NCI-H128 (cell line): ENCODE results near the gene CD300H.
"Not testable (repeated sequence)": the region's sequence is repeated elsewhere in the genome, so short reads cannot be mapped to it uniquely, and the experiment has no call there.

ENCODE experiments used
- DNase-seq: peaks from one replicate; lab custom pipeline; 2025; ENCODE audit not compliant: unreplicated experiment; lab: John Stamatoyannopoulos, UW

Gene CD300H

DNA sequence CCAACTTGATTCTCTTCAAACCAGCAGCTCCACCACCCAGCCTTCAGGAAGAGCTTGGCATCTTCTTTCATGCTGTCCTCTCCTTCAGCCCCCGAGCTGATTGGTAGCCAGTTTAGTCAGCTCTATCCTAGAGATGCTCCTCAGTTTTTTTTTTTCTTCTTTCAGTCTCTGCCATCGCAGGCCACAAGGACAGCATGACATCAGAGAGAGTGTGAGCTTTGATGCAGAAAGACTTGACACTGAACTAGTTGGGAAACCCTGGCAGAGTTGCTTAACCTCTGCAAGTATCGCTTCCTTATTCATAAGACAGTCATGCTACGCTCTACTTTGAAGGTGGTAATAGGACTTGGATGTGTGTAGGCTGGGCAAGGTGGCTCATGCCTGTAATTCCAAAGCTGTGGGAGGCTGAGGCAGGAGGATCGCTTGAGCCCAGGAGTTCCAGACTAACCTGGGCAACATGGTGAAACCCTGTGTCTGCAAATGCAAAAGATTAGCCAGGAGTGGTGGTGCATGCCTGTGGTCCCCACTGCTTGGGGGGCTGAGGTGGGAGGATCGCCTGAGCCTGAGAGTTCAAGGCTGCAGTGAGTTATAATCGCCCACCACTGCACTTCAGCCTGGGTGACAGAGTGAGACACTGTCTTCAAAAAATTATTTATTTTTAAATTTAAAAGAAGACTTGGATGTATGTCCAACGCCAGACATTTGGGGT lies 38.7 kb downstream of the CD300H start:
- DNase-seq, result no peak

DNA sequence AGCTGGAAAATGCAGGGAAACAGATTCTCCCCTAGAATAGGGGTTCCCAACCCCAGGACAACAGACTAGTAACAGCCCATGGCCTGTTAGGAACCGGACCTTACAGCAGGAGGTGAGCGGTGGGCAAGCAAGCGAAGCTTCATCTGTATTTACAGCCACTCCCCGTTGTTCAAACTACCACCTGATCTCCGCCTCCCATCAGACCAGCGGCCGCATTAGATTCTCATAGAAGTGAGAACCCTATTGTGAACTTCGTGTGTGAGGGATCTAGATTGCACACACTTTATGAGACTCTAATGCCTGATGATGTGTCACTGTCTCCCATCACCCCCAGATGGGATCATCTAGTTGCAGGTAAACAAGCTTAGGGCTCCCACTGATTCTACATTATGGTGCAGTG lies 39.6 kb downstream of the CD300H start:
- DNase-seq, result no peak

DNA sequence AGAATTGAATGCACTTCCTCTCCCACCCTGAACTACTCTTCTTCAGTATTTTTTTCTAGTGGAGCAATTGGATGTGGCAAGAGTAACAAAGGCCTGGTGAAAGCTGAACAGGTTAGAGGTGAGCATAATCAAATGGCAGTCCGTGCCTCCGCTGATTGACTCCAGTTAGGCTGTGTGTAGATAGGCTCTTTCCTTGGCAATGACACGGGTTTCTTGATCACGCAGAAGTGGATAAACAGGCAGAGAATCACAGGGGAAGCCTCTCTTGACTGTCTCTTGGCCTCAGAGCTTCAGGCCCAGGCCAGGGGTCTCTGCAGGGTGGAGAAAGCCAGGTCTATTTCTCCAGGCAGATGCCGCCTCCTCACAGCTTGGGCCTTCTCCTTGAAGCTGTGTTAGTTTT lies 40.2 kb downstream of the CD300H start:
- no peak for DNase-seq

DNA sequence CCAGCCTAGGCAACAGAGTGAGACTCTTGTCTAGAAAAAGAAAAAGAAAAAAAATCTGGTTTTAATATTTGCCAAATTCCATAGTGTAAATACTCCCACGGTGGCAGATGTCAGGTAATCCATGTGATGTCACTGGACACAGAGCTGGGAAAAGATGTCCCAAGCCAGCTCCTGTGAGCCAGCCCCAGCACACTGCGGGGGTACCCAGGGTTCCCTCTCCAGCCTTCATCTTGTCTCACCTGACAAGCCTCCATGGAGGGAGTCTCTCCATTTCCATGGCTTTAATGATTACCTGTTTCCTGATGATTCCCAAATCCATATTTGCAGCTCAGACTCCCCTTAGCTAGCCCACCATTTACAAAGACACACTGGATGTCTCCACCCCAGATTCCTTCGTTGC lies 40.6 kb downstream of the CD300H start:
- no peak for DNase-seq

DNA sequence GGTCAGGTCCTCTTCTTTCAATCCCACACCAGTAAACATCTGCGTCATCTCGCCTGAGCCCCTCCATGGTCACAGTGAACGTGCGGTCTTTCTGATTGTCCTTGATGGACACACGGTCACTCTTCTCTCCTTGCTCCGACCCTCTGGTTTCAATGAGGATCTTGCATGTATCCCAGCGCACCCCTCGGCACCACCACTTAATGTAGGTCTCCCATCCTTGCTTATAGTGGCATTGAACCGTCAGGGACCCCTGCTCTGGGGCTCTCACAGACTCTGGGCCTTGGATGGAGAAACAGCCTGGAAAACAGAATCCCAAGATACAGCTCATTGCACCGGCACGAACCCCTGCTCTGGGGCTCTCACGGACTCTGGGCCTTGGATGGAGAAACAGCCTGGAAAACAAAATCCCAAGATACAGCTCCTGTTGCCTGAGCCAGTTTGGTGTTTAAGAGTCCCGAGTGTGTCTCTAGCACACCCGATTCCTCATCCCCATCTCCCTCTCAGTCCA lies 41.5 kb downstream of the CD300H start:
- no peak for DNase-seq

DNA sequence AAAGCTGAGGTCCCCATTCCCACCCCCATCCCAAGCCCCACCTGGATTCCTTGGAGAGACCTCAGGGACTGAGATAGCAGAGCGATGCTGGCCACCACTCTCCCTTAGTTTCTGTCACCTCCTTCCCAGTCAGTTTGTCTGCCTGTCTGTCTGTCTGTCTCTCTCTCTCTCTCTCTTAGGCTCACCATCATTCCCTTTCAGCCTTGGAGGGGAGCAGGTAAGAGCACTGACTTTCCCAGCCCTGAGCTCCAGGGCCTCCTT lies 41.9 kb downstream of the CD300H start:
- no peak for DNase-seq

DNA sequence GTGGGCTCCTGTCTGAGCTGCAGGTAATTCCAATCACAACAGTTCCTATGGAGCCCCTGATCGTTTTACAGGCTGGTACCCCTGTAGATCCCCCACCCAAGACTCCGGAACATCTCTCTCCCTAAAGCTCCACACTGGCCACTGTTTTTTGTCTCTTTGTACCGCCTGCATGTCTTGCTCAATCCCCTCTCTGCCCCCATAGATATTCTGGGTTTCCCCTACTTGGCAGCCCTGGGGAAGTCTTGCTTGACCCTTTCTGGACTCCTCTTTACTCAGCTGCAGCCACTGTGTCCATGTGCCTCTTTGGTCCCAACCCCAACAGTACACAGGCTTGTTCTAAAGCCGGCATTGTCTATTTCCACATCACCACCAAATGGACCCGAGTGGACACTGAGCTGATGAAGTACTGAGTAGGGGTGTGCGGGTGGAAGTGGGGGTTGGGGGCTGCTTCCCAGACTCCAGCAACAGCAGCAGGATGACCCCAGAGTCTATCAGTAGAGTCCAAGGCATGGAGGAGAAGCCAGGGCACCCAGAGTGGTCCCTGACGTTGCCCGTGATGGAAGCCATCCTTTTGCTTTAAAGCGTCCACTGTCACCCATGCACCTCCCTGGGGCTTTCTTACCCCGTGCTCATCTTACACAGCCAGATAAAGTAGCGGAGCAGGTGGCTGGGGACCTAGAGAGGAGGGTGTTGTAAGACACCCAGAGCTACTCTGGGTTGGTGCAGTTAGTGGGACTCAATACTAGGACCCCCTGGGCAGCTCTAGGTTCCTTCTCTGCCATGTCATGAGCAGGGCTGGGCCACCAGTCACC lies 42.5 kb downstream of the CD300H start:
- DNase-seq, result no peak

DNA sequence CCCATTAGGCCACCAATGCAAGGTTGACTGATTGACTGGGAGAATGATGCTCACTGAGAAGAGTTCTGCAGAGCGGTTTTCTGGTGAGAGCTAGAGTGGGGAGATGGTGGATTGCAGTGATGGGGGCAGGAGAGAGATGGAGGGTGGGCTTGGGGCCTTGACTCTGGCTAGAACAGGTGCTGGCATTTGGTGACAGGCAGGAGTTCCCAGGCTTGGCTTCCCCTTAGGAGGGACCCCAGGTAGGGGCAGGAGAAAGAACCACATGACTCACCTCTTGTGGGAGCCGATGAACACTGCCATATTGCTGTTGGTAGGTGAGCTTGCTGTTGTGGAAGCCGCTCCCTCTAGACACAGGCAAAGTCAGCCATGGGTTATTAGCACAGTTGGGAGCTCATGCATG lies 44.0 kb downstream of the CD300H start:
- DNase-seq, result no peak

DNA sequence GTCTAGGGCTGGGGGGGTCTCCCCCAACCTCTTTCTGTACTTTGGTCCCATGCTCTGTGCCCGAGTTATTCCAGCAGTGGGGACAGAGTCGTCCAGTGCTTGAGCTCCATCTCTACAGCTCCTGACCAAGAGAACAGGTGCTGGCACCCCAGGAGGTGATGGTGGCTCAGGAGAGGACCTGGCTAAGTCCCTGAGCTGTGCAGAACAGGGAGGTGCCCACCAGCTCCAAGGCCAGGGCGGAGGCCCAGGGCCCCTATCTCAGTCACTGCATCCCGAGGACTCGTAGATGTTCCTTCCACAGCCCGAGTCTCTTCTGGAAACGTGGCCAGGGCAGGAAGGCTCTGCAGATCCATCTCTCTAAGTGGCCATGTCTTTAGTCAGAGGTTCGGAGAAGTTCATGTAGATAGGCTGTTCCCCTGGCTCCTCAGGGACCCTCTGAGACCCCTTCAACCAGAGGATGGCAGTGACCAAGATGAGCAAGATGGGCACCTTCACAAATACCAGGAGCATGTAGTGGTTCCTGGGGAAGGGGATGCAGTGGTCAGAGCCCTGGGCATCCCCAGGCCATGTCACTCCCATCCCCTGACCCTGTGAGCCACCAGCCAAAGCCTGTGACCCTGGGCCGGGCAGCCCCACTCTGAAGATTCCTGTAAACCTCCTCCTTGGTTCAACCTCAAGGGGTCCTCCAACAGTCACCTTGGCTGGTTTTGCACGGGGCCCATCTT lies 44.8 kb downstream of the CD300H start:
- no peak for DNase-seq

DNA sequence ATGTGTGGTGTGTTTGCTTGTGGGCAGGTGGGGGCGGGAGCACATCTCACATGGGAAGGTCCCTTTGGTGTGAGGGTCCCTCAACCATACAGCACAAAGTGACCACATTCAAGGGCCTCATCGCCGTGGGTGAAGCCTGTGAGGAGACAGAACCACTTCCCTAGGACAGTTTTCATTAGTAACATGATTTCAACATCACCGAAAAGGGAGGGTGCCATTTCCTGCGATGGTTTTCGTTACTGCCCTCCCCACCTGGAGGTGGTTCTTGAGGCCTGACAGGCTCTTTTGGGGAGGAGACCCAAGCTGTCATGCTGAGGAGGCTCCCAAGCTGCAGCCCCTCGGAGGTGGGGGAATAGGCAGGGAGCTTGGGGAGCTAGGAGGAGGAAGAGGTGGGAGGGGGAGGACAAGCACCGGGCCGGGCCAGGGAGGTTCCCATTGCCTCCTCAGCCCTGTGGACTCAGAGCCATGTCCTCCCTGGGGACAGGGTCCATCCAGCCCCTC lies 45.6 kb downstream of the CD300H start:
- no peak for DNase-seq

DNA sequence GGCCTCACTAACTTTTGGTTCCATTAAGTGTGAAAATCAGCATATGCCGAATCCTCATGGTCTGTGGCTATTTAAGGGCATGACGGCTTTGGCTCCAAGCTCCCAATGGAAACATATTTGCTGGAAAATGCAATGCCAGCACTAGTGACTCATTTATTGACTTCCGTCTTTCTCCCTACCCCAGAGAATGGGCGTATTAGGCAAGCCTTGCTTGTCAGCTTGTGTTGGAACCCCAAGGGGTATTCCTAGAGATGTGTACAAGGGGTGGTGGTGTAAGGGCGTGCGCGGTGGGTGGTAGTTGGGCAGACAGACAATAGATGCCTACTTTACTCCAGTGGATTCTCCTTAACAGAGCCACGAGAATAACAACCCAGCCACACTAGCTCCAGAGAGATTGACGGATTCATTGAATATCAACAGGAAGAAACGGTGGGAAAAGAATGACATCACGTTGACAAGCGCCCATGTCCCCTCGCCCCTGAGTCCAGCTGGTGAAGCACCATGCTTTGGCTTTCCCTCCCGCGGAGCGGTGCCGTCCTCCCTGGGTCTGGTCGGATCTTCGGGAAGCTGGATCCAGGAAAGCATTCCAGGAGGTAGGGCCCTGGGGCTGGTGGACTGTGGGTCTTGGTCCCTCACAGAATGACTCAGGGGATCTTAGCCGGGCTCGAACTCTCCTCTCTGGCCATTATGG lies 46.4 kb downstream of the CD300H start:
- DNase-seq, result no peak

DNA sequence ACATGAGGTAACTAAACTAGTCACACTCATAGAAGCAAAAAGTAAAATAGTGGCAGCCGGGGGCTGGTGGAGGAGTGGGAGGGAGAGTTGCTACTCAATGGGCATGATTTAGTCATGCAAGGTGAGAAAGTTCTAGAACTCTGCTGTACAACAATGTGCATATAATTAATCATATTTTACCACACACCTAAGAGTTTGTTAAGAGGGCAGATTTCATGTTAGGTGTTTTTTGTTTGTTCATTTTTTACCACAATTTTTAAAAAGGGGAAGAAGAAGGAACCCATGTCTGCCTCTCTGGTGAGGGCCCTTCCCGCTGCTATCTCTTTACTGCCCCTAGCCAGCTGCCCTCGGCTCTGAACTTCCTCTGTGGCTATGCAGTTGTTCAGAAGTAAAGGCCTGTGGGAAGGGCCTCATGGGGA lies 47.3 kb downstream of the CD300H start:
- DNase-seq, result no peak

DNA sequence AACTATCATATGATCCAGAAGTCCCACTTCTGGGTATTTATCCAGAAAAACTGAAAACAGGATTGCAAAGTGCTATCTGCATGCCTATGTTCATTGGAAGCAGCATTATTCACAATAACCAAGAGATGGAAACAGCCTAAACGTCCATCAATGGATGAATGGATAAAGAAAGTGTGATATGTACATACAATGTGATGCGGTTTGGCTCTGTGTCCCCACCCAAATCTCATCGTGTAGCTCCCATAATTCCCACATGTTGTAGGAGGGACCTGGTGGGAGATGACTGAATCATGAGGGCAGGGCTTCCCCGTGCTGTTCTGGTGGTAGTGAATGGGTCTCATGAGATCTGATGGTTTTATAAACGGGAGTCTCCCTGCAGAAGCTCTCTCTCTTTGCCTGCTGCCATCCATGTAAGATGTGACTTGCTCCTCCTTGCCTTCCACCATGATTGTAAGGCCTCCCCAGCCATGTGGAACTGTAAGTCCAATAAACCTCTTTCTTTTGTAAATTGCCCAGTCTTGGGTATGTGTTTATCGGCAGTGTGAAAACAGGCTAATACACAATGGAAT lies 48.8 kb downstream of the CD300H start:
- DNase-seq, result not testable (repeated sequence)

DNA sequence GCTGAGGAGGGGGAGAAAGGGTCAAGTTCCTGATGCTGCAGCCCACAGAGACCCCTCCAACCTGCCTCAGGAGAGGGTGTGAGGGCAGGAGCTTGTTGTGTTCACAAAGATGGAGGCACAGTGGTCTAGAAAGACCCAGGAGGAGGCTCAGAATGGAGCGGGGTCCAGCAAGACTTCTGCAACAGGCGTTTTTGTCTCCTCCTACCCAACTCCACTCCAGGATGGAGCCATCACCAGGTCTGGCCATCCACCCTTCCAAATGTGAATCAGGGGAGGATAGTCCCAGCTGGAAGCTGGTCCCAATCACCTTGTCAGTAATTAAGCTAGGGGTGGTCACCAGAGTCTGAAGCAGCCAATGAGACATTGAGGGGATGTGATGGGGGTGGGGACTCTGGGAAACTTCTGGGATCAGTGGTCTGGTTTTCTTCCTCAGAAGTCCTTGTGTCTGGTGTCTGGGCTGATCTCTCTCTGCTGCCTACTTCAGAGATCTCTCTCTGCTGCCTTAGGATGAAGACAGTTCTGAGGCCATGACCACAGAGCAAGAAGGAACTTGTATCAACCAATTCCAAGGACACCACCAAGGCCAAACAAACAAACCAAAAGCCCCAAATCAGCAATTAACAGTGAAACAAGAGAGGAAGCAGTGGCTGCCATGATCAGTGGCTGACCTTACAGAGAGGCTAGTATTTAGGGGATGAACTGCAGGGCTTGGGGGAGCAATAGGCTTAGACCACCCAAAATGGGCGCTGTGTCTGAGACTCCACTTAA lies 50.6 kb downstream of the CD300H start:
- DNase-seq, result no peak

DNA sequence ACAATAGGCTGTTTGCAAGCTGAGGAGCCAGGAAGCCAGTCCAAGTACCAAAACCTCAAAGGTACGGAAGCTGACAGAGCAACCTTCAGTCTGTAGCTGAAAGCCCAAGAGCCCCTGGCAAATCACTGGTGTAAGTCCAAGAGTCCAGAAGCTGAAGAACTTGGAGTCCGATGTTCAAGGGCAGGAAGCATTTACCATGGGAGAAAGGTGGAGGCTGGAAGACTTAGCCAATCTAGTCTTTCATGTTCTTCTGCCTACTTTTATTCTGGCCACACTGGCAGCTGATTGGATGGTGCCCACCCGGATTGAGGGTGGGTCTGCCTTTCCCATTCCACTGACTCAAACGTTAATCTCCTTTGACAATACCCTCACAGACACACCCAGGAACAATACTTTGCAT lies 51.4 kb downstream of the CD300H start:
- DNase-seq, result no peak

DNA sequence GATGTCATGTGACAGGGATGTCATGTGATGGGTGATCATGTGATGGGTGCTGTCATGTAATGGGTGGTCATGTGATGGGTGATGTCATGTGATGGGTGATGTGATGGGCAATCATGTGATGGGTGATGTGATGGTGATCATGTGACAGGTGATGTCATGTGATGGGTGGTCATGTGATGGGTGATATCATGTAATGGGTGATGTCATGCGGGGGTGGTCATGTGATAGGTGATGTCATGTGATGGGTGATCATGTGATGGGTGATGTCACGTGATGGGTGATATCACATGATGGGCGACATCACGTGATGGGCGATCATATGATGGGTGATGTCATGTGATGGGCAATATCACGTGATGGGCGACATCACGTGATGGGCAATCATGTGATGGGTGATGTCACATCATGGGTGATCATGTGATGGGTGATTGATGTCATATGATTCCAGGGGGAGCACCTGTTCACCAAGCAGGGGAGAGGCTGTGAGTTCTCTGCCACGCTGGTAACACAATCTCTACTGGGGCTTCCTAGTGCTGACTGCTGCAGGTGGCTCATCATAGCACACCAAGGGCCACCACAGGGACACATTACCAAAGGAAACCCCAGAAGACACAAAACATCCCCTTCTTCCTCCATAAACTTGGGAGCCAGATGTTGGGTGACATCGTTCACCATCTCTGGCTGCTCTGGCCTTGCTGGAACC lies 52.5 kb downstream of the CD300H start:
- DNase-seq, result no peak

DNA sequence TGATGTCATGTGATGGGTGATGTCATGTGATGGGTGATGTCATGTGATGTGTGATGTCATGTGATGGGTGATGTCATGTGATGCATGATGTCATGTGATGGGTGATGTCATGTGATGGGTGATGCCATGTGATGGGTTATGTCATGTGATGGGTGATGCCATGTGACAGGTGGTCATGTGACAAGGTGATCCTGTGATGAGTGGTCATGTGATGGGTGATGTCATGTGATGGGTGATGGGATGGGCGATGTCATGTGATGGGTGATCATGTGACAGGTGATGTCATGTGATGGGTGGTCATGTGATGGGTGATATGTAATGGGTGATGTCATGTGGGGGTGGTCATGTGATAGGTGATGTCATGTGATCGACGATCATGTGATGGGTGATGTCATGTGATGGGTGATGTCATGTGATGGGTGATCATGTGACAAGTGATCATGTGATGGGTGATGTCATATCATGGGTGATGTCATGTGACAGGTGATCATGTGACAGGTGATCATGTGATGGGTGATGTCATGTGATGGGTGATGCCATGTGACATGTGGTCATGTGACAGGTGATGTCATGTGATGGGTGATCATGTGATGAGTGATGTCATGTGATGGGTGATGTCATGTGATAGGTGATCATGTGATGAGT lies 53.2 kb downstream of the CD300H start:
- no peak for DNase-seq

DNA sequence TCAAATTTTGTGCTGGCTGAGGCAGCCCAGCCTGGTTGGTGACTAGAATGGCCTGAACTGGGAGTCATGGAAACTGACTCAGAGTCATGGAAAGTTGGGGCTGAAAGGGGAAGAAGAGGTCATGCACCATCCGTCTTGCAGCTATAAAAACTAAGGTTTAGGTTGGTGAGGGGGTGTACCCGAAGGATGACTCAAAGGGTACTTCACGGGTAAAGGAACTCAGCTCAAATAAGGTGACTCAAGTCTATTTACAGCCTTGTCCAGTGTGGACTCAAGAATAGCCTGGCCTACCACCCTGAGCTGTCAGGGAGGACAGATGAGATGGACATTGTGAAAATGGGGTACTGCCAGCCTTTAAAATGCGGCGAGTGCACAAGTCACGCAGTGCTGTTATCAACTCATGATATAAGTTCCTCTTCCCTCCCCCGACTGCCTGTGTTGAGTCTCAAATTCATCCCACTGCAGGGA lies 54.7 kb downstream of the CD300H start:
- no peak for DNase-seq

DNA sequence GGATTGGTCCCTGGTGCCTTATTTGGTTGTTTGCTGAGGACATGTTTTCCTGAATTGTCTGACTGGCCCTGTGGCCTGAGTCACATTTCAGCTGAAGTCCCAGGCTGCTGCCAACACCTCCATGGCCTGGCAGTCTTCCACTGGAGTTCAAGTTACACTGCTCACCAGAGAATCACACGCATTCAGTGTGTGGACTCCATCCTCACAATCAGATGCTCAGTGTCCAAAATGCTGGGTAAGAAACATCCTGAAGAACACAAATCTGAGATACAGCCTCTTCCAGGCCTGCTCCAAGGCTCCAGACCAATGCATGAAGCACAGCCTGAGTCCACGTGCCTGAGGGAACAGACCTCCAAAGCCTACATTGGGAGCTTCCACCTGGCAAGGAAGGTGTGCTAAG lies 55.3 kb downstream of the CD300H start:
- no peak for DNase-seq
